Gastrocnemius medialis (tissue), 4 donors: ENCODE results near the gene KAZN. TPM values are rescaled to one million over a fixed set of nuclear protein-coding genes. Genes with fewer than 3 reads are reported as not detected.

Source experiments
- ATAC-seq, 2 donors: fragments of 150-250 bp; one replicate each; pipeline ENCODE4 v1.9.1; 2016
- DNase-seq, 2 donors: peaks; one replicate each; pipeline ENCODE4 v3.0.0-alpha.2; 2019
- H3K27ac ChIP-seq, 4 donors: fragments of 200-600 bp; sonication (generic); 1 replicate in 1 of 4; 2 replicates in 3 of 4; pipeline ENCODE4 v1.5.1; 2016 to 2018; ENCODE audit warnings: mild to moderate bottlenecking in 2 of 4, moderate library complexity in 1 of 4
- H3K27me3 ChIP-seq, 3 donors: fragments of 200-600 bp; sonication (generic) in 2 of 3; 1 replicate in 1 of 3; 2 replicates in 2 of 3; pipeline versions ENCODE4 v1.5.1 to v1.6.0; 2016 to 2019; ENCODE audit warnings: mild to moderate bottlenecking in 1 of 3, moderate library complexity in 1 of 3
- H3K36me3 ChIP-seq, 2 donors: fragments of 200-600 bp; sonication (generic) in 1 of 2; one replicate each; pipeline ENCODE4 v1.5.1; 2017 to 2018
- H3K4me1 ChIP-seq, 2 donors: fragments of 200-600 bp; sonication (generic) in 1 of 2; one replicate each; pipeline ENCODE4 v1.5.1; 2016 to 2017; ENCODE audit warnings: mild to moderate bottlenecking in 2 of 2
- H3K4me3 ChIP-seq, 4 donors: fragments of 200-600 bp; sonication (generic) in 3 of 4; 1 replicate in 1 of 4; 2 replicates in 3 of 4; pipeline ENCODE4 v1.5.1; 2016 to 2019; ENCODE audit warnings: mild to moderate bottlenecking in 2 of 4
- H3K9me3 ChIP-seq, 3 donors: fragments of 200-600 bp; sonication (generic) in 2 of 3; 1 replicate in 1 of 3; 2 replicates in 2 of 3; pipeline ENCODE4 v1.5.1; 2016 to 2019
- CTCF ChIP-seq, 5 experiments: fragments of 450-650 bp in 3 of 5; fragments of 200-600 bp in 2 of 5; sonication (generic) in 2 of 5; IDR thresholded peaks in 4 of 5; conservative IDR thresholded peaks in 1 of 5; 1 replicate in 4 of 5; 2 replicates in 1 of 5; pipeline ENCODE4 v1.5.1; 2016 to 2019; ENCODE audit warnings: antibody characterized with exemption in 5 of 5, mild to moderate bottlenecking in 3 of 5, moderate library complexity in 3 of 5
- POLR2A ChIP-seq, 2 donors: fragments of 450-650 bp; IDR thresholded peaks; one replicate each; pipeline ENCODE4 v1.6.1; 2017; ENCODE audit warnings: antibody characterized with exemption in 2 of 2, mild to moderate bottlenecking in 2 of 2, moderate library complexity in 2 of 2
- in situ Hi-C, 4 donors: fragments of 200-750 bp; cut with MboI; loops; one replicate each; pipeline versions ENCODE4 v1.15.0 to v1.8.0; 2017; ENCODE audit warnings: low sequenced_read_pairs in 4 of 4
- intact Hi-C: fragments of 100-400 bp; cut with DNase I; formaldehyde crosslinking; loops from one replicate; pipeline ENCODE4 v1.15.1; 2023; ENCODE audit warnings: low total_unique reads
- total RNA-seq, 4 donors: library from RNA; depleted of rRNA; stranded (reverse); fragments of >200 nt; gene quantifications; one replicate each; pipeline versions ENCODE4 v1.1.0 to v1.2.3, GENCODE V29; 2016

Gene KAZN
- total RNA-seq, 4 donors from 2014 or later: 0.05 to 2.2 (median 1.00) TPM

- intact Hi-C loops (no loop called here), in situ Hi-C loops (no loop called here)
- ATAC-seq (no peak), DNase-seq (no peak)
- TF ChIP-seq POLR2A (IDR thresholded peaks at IDR 0.05) (no peak), CTCF (IDR thresholded peaks at IDR 0.05 in 4 of 5, conservative IDR thresholded peaks at IDR 0.05 in 1 of 5) (no peak)
- no peaks in the 10 kb centered on the region for H3K4me1 ChIP-seq
- H3K27ac ChIP-seq: no peak overlapping the region
- no peaks in the 10 kb centered on the region for H3K9me3 ChIP-seq
- no peaks in the 10 kb centered on the region for H3K36me3 ChIP-seq
- H3K27me3 ChIP-seq: no peaks in the 10 kb centered on the region
- H3K4me3 ChIP-seq: no peak overlapping the region
Measured at GRCh38 chr1:14686701-14687100, 88.2 kb downstream of the KAZN start.

- ATAC-seq: no peak
- TF ChIP-seq POLR2A (IDR thresholded peaks at IDR 0.05): no peak
- no peak for TF ChIP-seq CTCF (IDR thresholded peaks at IDR 0.05 in 4 of 5, conservative IDR thresholded peaks at IDR 0.05 in 1 of 5)
Measured at GRCh38 chr1:14687147-14687546, 88.7 kb downstream of the KAZN start.

GRCh38 chr1:14689996-14690615 is 91.6 kb downstream of the KAZN start:
- Histone ChIP-seq H3K4me1 (no peaks in the 10 kb centered on the region), H3K27ac (no peak overlapping the region), H3K36me3 (no peaks in the 10 kb centered on the region), H3K9me3 (no peaks in the 10 kb centered on the region), H3K4me3 (no peak overlapping the region), H3K27me3 (no peaks in the 10 kb centered on the region)
- in situ Hi-C loops: no loop called here
- ATAC-seq: no peak
- intact Hi-C loops: no loop called here
- DNase-seq: no peak
- TF ChIP-seq CTCF (IDR thresholded peaks at IDR 0.05 in 4 of 5, conservative IDR thresholded peaks at IDR 0.05 in 1 of 5) (no peak), POLR2A (IDR thresholded peaks at IDR 0.05) (no peak)

More at GRCh38 chr1:14687147-14687546, 88.7 kb downstream of the KAZN start:
- Histone ChIP-seq H3K27me3 (no peaks in the 10 kb centered on the region), H3K4me1 (no peaks in the 10 kb centered on the region), H3K36me3 (no peaks in the 10 kb centered on the region), H3K9me3 (no peaks in the 10 kb centered on the region), H3K27ac (no peak overlapping the region), H3K4me3 (no peak overlapping the region)
- in situ Hi-C loops (no loop called here), intact Hi-C loops (no loop called here)
- DNase-seq: no peak

- H3K27ac ChIP-seq: no peak overlapping the region
- H3K9me3 ChIP-seq: no peaks in the 10 kb centered on the region
- TF ChIP-seq POLR2A (IDR thresholded peaks at IDR 0.05) (no peak), CTCF (IDR thresholded peaks at IDR 0.05 in 4 of 5, conservative IDR thresholded peaks at IDR 0.05 in 1 of 5) (no peak)
- no peak overlapping the region for H3K4me3 ChIP-seq
- H3K27me3 ChIP-seq: no peaks in the 10 kb centered on the region
- no peak for ATAC-seq
- H3K4me1 ChIP-seq: no peaks in the 10 kb centered on the region
- no peak for DNase-seq
- intact Hi-C loops (no loop called here), in situ Hi-C loops (no loop called here)
- H3K36me3 ChIP-seq: no peaks in the 10 kb centered on the region
Measured at GRCh38 chr1:14693949-14694348, 95.5 kb downstream of the KAZN start.

- intact Hi-C loops: no loop called here
- in situ Hi-C loops: no loop called here
- no peak for DNase-seq
- no peak overlapping the region for H3K27ac ChIP-seq
- no peak for ATAC-seq
- no peaks in the 10 kb centered on the region for H3K27me3 ChIP-seq
- H3K4me1 ChIP-seq: no peaks in the 10 kb centered on the region
- no peak overlapping the region for H3K4me3 ChIP-seq
- TF ChIP-seq CTCF (IDR thresholded peaks at IDR 0.05 in 4 of 5, conservative IDR thresholded peaks at IDR 0.05 in 1 of 5) (no peak), POLR2A (IDR thresholded peaks at IDR 0.05) (no peak)
- H3K36me3 ChIP-seq: no peaks in the 10 kb centered on the region
- H3K9me3 ChIP-seq: no peaks in the 10 kb centered on the region
Measured at GRCh38 chr1:14694589-14694988, 96.1 kb downstream of the KAZN start.
